Measurements from ENCODE around the gene STK26.
"Not testable (repeated sequence)": the region's sequence is repeated elsewhere in the genome, so short reads cannot be mapped to it uniquely, and the experiment has no call there.

STK26 gene

DNA sequence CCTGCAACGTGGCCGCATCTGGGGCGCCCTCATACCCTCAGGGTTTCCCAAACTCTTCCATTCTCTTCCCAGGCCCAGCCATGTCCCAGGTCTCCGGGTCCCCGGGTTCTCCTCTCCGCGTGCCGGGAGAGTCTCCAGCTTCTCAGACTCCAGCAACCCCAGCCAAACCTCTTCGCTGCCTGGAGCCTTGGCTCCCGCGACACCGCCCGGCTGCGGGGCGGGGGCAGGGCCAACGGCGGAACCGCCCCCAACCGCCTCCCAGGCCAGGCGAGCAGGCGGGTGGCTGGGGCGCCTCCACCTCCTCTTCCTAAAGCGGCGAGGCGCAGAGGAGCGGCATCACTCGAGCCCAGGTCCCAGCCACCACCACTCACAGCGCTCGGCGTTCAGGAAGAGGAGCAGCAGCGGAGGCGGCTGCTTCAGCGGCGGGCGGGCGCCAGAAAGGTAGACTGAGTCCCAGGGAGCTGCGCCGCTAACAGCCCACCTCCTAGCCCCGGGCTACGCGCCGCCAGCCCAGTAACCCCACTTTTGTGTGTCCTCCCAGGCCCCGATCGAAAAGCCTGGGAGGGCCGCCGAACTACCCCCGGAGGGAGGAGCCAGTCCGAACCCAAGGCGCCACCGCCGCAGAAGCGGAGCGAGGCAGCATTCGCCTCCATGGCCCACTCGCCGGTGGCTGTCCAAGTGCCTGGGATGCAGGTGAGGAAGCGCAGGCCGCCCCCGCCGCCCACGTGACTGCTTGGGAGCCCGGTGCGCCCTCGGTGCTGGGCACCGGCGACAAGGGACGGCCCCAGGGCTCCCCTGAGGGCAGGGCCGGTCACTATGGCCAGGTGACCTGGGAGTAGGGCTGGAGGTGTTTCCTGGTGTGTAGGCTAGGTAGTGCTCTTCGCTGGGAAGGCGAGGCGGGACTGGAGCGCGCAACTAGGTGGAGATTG is at the start of gene STK26:
TSS of gene STK26 (plus strand) at position 336 of the 929 bp plus-strand sequence. CDS start at position 652, 316 bp downstream.
- Mint-ChIP-seq H3K9me3 (no peaks in the 10 kb centered on the region), H3K36me3 (peaks cover 8% of the 10 kb centered on the region), H3K27ac (peak within 1 kb of the TSS; percentile 94), H3K4me3 (peak within 1 kb of the TSS; percentile 90), H3K4me1 (peaks cover 40% of the 10 kb centered on the region), H3K27me3 (no peaks in the 10 kb centered on the region)
- CTCF ChIA-PET: interaction anchor here (0.9 kb wide), 1 partner anchor 42 kb away, joined by 3 read pairs; no protein-coding TSS in a partner anchor
- peak; percentile 87 for DNase-seq

DNA sequence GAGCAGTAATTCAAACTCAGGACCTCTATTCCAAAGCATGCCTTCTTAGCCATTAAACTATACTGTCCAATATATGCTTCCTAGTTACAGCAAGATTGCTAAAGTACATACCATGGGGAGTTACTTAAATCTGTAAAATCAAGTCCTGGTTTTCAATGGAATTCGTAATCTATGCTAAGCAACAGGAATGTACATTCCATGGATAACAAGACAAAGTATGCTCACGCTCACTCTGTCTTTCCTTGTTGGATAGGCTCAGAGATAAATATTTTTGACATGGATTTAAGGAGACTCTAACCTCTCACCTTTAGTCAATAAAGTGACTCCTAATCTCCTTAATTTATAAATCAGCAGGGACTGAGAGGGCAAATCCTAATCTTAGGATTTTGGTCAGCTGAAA is 47.3 kb upstream of the STK26 start:
- Mint-ChIP-seq H3K9me3 (no peaks in the 10 kb centered on the region), H3K27me3 (no peaks in the 10 kb centered on the region), H3K27ac (no peak overlapping the region), H3K4me3 (no peak overlapping the region), H3K36me3 (no peaks in the 10 kb centered on the region), H3K4me1 (no peaks in the 10 kb centered on the region)
- DNase-seq: no peak
- CTCF ChIA-PET: no interaction called here

DNA sequence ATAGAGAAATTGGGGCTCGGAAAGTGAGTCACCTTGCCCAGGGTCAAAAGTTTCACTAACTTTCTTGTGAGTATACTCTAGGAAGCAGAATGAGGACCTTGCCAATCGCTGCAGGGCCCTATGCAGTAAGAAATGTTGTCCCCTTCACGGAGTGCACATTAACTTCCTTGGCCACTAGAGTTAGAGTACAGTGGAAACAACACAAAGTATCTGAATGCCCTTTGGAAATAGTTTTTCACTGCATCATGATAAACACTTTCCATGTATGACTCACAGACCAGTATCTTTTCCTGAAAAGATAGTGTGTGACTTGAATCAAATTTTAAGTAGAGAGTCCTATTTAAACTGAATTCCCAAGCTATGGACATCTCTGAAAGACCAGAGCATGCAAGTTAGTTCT is 45.5 kb upstream of the STK26 start:
- no peak overlapping the region for H3K4me3 Mint-ChIP-seq
- peaks cover 2% of the 10 kb centered on the region for H3K4me1 Mint-ChIP-seq
- no peaks in the 10 kb centered on the region for H3K36me3 Mint-ChIP-seq
- peaks cover 3% of the 10 kb centered on the region for H3K27me3 Mint-ChIP-seq
- CTCF ChIA-PET: no interaction called here
- H3K27ac Mint-ChIP-seq: no peak overlapping the region
- H3K9me3 Mint-ChIP-seq: no peaks in the 10 kb centered on the region
- no peak for DNase-seq

DNA sequence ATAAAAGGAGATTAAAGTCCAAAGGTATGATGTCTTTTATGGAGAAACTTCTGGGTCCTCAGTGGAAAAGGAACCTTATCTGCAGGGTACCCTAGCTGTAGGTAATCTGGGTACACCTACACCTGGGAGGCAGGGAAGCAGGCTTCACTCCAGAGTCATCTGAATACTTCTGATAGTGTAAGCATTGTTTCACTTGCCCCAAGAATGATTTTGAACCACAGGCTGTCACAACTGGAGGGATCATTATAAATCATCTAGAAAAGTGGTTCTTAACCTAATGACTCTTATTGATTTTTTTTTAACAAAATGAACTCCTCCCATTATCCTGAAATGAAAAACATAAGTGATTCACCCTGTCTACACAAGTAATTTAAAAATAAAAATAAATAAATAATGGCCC is 44.0 kb upstream of the STK26 start:
- CTCF ChIA-PET: no interaction called here
- DNase-seq: no peak

DNA sequence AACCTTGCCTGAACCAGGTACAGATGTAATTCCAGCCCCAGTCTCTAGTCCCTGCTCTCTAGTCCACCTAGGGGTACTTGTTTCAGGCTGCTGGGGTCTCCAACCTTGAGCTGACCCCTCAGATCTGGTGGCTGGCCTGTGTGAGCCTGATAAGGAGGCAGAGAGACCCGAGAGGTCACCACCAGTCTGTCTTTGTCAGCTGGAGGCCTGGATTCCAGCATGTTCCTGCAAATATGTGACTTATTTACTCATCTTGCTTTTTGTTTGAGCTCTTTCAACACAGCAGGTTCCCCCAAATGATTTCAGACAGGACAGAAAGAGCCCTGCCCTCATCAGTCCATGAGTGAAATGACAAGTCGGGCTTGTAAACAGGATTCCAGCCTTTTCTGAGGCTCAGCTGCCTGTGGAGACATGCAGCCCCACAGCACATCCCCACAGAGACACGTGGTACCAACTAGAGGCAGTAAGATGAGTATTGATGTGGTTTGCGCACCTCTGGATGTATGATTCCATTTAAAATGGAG is 37.5 kb upstream of the STK26 start:
- peak overlapping the region; percentile 73 for H3K27ac Mint-ChIP-seq
- CTCF ChIA-PET: no interaction called here
- peak; percentile 26 for DNase-seq

More for the DNA sequence above, 44.0 kb upstream of the STK26 start:
- Mint-ChIP-seq H3K9me3 (no peaks in the 10 kb centered on the region), H3K4me3 (no peak overlapping the region), H3K4me1 (peaks cover 12% of the 10 kb centered on the region), H3K27me3 (peaks cover 3% of the 10 kb centered on the region), H3K27ac (no peak overlapping the region), H3K36me3 (no peaks in the 10 kb centered on the region)

DNA sequence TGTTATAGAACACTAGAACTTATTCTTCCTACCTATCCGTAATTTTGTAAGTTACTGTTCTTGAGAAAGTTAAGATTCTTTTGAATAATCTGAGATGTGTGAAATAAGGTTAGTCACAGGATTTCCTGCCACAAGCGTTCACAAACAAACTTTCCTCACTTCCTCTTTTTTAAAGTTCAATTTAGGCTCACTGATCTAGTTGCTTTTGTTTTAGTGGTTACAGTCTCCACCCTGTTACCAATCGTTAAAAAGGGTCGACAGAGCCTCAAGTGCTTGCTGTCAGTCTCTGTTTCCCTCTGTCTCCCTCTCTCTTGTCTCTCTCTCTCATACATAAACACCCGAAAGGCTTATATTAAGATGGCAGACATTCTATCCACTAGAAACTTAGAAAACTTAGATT is 35.9 kb upstream of the STK26 start:
- peaks cover 8% of the 10 kb centered on the region for H3K9me3 Mint-ChIP-seq
- CTCF ChIA-PET: no interaction called here
- H3K4me3 Mint-ChIP-seq: peak overlapping the region; percentile 48
- peaks cover 3% of the 10 kb centered on the region for H3K27me3 Mint-ChIP-seq
- peak overlapping the region; percentile 96 for H3K27ac Mint-ChIP-seq
- H3K36me3 Mint-ChIP-seq: peaks cover 16% of the 10 kb centered on the region
- DNase-seq: peak; percentile 24
- peaks cover 50% of the 10 kb centered on the region for H3K4me1 Mint-ChIP-seq

More for the DNA sequence above, 37.5 kb upstream of the STK26 start:
- H3K4me1 Mint-ChIP-seq: peaks cover 51% of the 10 kb centered on the region
- H3K27me3 Mint-ChIP-seq: peaks cover 3% of the 10 kb centered on the region
- peaks cover under 1% of the 10 kb centered on the region for H3K9me3 Mint-ChIP-seq
- H3K36me3 Mint-ChIP-seq: peaks cover 3% of the 10 kb centered on the region
- no peak overlapping the region for H3K4me3 Mint-ChIP-seq

DNA sequence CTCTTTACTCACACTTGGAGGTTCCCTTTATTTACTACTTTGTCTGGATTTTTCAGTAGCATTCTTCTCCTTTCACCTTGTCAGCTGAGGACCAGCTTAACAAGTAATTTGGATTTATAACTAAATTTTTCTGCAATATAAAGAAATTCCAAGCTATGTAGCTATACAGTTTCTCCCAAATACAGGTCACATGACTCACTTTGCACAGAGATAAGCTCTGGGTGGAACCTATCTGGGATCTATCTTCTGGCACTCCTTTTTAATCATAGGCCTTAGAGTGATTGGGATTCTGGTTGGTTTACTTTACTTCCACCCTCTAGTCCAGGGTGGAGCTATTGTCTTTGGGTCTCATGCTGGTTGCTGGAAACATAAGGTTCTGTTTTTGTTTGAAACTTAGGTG is 34.9 kb upstream of the STK26 start:
- DNase-seq: no peak
- Mint-ChIP-seq H3K36me3 (peaks cover 16% of the 10 kb centered on the region), H3K27ac (peak overlapping the region; percentile 65), H3K9me3 (peaks cover 8% of the 10 kb centered on the region), H3K4me3 (no peak overlapping the region), H3K27me3 (no peaks in the 10 kb centered on the region), H3K4me1 (peaks cover 45% of the 10 kb centered on the region)
- CTCF ChIA-PET: interaction anchor here (0.7 kb wide), 1 partner anchor 43 kb away, joined by 3 read pairs; no protein-coding TSS in a partner anchor

DNA sequence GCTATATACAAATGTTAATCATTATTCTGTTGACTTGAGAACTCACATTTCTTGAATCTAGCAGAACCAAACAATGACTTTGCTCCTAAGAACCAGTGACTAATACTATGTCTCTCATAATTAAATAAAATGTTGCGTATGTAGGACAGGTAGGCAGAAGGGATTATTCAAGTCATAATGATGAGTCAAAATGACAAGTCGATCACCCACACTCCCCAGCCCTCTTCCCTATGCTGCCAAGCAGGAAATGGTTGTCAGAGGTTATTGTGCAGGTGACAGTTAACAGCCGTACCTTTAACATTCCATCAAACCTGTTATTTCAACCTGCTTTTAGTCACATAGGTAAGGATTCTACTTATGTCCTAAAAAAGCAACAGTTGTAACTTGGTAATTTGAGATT is 22.0 kb upstream of the STK26 start:
- CTCF ChIA-PET: no interaction called here
- H3K4me3 Mint-ChIP-seq: no peak overlapping the region
- H3K27ac Mint-ChIP-seq: no peak overlapping the region
- no peaks in the 10 kb centered on the region for H3K9me3 Mint-ChIP-seq
- H3K27me3 Mint-ChIP-seq: no peaks in the 10 kb centered on the region
- H3K36me3 Mint-ChIP-seq: no peaks in the 10 kb centered on the region
- no peak for DNase-seq
- H3K4me1 Mint-ChIP-seq: peaks cover 16% of the 10 kb centered on the region

DNA sequence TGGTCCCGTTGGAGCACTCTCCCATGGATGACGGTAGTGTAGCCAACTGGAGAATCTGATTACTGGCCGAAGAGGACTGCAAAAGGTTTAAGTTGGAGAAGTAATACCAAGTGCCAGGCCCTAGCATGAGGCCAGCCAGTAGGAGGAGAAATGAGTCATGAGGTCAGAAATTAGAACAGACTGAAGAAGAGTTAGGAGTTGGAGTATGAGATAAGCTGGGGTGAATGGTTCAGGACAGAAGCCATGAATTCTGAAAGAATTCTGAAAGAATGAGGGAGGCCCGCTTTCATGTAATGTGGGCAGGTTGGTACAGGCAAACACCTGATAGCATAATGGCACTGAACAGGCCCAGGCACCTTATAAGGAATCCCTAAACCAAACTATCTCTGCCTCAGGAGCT is 18.4 kb upstream of the STK26 start:
- Mint-ChIP-seq H3K4me1 (peaks cover 19% of the 10 kb centered on the region), H3K27me3 (no peaks in the 10 kb centered on the region), H3K27ac (no peak overlapping the region), H3K36me3 (no peaks in the 10 kb centered on the region), H3K4me3 (no peak overlapping the region), H3K9me3 (no peaks in the 10 kb centered on the region)
- CTCF ChIA-PET: no interaction called here
- DNase-seq: no peak

DNA sequence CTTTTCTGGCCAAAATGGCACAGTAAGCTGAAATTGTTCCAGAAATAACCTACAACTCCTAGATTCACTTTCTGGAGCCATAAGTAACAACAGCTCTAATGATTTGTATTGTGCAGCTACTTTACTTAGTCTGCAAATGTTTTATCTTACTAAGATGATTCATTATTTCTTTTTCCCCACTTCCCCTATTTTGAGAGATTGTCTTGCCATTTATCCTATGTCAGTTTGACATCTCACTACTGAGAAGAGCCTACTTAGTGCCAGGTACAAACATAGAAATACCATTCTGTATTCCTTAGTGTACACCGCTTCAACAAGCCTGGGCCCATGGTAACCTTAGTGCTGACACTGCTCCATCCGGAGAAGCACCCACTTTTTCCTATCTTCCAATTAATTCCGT is 13.8 kb upstream of the STK26 start:
- CTCF ChIA-PET: interaction anchor here (1.2 kb wide), 1 partner anchor 10 kb away, joined by 3 read pairs; no protein-coding TSS in a partner anchor
- H3K27me3 Mint-ChIP-seq: no peaks in the 10 kb centered on the region
- DNase-seq: no peak

DNA sequence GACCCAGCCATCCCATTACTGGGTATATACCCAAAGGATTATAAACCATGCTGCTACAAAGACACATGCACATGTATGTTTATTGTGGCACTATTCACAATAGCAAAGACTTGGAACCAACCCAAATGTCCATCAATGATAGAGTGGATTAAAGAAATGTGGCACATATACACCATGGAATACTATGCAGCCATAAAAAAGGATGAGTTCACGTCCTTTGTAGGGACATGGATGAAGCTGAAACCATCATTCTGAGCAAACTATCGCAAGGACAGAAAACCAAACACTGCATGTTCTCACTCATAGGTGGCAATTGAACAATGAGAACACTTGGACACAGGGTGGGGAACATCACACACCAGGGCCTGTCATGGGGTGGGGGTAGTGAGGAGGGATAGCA is 12.9 kb upstream of the STK26 start:
- DNase-seq, CTCF ChIA-PET, H3K27ac Mint-ChIP-seq, H3K36me3 Mint-ChIP-seq, H3K9me3 Mint-ChIP-seq, H3K27me3 Mint-ChIP-seq, H3K4me3 Mint-ChIP-seq, H3K4me1 Mint-ChIP-seq: not testable (repeated sequence)

More for the DNA sequence above, 13.8 kb upstream of the STK26 start:
- Mint-ChIP-seq H3K9me3 (no peaks in the 10 kb centered on the region), H3K4me1 (peaks cover 2% of the 10 kb centered on the region), H3K27ac (no peak overlapping the region), H3K4me3 (no peak overlapping the region), H3K36me3 (no peaks in the 10 kb centered on the region)

DNA sequence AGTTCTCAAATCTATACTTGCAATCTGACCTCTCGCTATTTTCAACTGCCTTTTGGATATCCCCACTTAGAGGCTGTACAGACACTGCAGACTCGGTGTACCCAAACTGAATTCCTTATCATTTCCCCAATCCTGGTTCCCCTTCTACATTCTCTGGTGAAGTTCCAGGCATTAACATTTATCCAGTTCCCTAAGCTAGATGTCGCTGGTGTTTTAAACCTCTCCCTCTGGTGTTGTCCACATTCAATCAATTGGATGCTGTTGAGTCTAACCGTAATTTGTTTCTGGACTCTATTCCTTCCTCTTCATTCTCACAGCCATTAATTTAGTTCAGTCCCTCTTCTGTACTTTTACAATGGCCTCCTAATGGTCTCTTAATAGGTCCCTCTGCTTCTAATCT is 7.2 kb upstream of the STK26 start:
- H3K27ac Mint-ChIP-seq: no peak overlapping the region
- H3K9me3 Mint-ChIP-seq: no peaks in the 10 kb centered on the region
- no peaks in the 10 kb centered on the region for H3K27me3 Mint-ChIP-seq
- H3K36me3 Mint-ChIP-seq: no peaks in the 10 kb centered on the region
- no peak overlapping the region for H3K4me3 Mint-ChIP-seq
- CTCF ChIA-PET: no interaction called here
- H3K4me1 Mint-ChIP-seq: peaks cover 21% of the 10 kb centered on the region
- DNase-seq: no peak

DNA sequence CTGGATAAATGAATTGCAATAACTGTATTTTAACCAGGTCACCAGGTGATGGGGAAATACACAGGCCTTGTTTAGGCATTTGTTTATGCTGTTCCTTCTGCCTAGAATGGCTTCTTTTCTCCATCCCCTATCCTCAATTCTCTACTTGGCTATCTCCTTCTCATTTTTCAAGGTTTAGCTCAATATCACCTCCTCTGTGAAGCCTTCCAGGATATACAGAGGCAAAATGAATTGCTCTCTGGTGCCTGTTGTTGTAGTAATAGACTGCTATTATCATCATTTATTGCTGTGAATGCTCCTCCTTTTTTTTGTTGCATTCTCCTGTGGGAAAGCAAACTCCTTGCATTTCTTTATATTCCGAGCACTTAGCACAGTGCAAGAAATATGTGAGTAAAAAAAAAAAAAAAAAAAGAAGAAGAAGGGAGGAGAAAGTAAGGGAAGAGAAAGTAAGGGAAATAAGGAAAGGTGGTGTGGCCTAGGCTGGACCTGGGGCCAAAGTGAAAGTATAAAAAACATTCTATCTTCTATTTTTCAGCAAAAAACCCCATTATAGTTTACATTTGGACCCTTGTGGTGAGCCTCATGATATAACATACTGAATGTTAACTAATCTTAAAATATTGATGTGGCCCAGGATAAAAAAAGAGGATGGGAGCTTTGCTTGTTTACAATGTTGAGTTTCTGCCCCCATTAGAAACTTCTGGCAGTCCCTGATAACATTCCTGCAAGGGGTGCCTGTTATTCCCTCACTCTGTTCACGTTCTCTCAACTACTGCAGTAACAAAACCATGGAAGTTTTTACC is 6.3 kb upstream of the STK26 start:
- no peaks in the 10 kb centered on the region for H3K9me3 Mint-ChIP-seq
- peaks cover 28% of the 10 kb centered on the region for H3K4me1 Mint-ChIP-seq
- H3K27ac Mint-ChIP-seq: peak overlapping the region; percentile 78
- no peak overlapping the region for H3K4me3 Mint-ChIP-seq
- CTCF ChIA-PET: interaction anchor here (0.6 kb wide), 1 partner anchor 10 kb away, joined by 3 read pairs; no protein-coding TSS in a partner anchor
- H3K27me3 Mint-ChIP-seq: no peaks in the 10 kb centered on the region
- no peaks in the 10 kb centered on the region for H3K36me3 Mint-ChIP-seq
- no peak for DNase-seq

DNA sequence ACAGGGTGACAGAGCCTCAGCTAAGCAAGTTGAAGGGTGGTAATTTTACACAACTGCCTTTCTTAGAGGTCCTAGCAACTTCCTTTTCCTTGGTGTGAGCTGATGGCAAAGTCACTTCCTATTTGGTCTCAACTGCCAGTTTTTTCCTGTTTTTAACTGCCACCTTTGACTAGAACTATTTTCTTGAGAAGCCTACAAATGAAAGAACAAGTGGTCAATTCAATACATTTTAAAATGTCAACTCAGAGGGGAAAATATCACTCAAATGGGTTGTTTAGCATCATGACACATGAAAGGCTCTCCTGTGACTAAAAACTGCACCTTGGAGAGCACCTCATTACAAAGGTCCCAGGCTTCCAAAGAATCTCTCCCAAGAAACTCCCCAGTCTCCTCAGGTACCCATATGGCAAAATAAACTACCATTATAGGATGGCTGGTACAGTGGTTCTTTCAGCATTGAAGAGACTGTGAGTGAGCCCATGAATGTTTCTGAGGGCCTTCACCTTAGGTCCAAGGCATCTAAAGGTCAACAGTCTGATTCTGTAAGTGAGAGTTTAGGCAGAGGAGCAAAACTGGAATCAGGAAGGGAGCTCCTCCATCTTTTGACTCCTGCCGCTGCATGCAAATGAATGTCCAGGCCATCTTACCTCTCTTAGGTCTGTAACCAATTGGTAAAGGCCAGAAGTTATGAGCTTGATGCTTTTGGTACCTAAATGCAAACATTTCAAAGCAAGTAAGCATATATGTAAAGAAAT is 5.5 kb upstream of the STK26 start:
- CTCF ChIA-PET: no interaction called here

More for the DNA sequence above, 5.5 kb upstream of the STK26 start:
- peak overlapping the region; percentile 78 for H3K27ac Mint-ChIP-seq
- H3K9me3 Mint-ChIP-seq: no peaks in the 10 kb centered on the region
- no peak for DNase-seq
- H3K36me3 Mint-ChIP-seq: no peaks in the 10 kb centered on the region
- H3K4me1 Mint-ChIP-seq: peaks cover 28% of the 10 kb centered on the region
- H3K4me3 Mint-ChIP-seq: no peak overlapping the region
- H3K27me3 Mint-ChIP-seq: no peaks in the 10 kb centered on the region
